HG03565 (cell line): Measurements from ENCODE around the gene EXOC6.
"Not testable (repeated sequence)": the region's sequence is repeated elsewhere in the genome, so short reads cannot be mapped to it uniquely, and the experiment has no call there.

Source experiments
- ATAC-seq: cut with Tn5 transposase; IDR thresholded peaks from one replicate; pipeline ENCODE4 v1.9.1; 2021; ENCODE audit warnings: mild to moderate bottlenecking, moderate library complexity; ENCODE audit not compliant: unreplicated experiment

EXOC6 gene

GRCh38 chr10:93075369-93076221, 227.3 kb downstream of the EXOC6 start:
- peak; percentile 50 for ATAC-seq

- no peak for ATAC-seq
Measured at GRCh38 chr10:93076871-93077270, 228.6 kb downstream of the EXOC6 start.

GRCh38 chr10:93077860-93078337, 229.6 kb downstream of the EXOC6 start:
- no peak for ATAC-seq

GRCh38 chr10:93079663-93080349, 231.5 kb downstream of the EXOC6 start:
- ATAC-seq: no peak

- ATAC-seq: no peak
Measured at GRCh38 chr10:93080350-93081046, 232.2 kb downstream of the EXOC6 start.

GRCh38 chr10:93081318-93081717, 233.0 kb downstream of the EXOC6 start:
- no peak for ATAC-seq

- no peak for ATAC-seq
Measured at GRCh38 chr10:93081834-93082233, 233.5 kb downstream of the EXOC6 start.

- ATAC-seq: no peak
Measured at GRCh38 chr10:93083743-93084539, 235.6 kb downstream of the EXOC6 start.

- ATAC-seq: no peak
Measured at GRCh38 chr10:93085272-93085859, 237.0 kb downstream of the EXOC6 start.

GRCh38 chr10:93086289-93086688, 238.0 kb downstream of the EXOC6 start:
- ATAC-seq: no peak

GRCh38 chr10:93087846-93088245, 239.5 kb downstream of the EXOC6 start:
- ATAC-seq: no peak

GRCh38 chr10:93088466-93088865, 240.1 kb downstream of the EXOC6 start:
- ATAC-seq: no peak

GRCh38 chr10:93090619-93091018, 242.3 kb downstream of the EXOC6 start:
- ATAC-seq: no peak

- no peak for ATAC-seq
Measured at GRCh38 chr10:93091960-93092359, 243.6 kb downstream of the EXOC6 start.

- ATAC-seq: no peak
Measured at GRCh38 chr10:93095225-93095624, 246.9 kb downstream of the EXOC6 start.

- ATAC-seq: no peak
Measured at GRCh38 chr10:93096901-93097300, 248.6 kb downstream of the EXOC6 start.

GRCh38 chr10:93097386-93097785, 249.1 kb downstream of the EXOC6 start:
- ATAC-seq: no peak

GRCh38 chr10:93098816-93099215, 250.5 kb downstream of the EXOC6 start:
- no peak for ATAC-seq

- no peak for ATAC-seq
Measured at GRCh38 chr10:93099670-93100069, 251.3 kb downstream of the EXOC6 start.

- ATAC-seq: not testable (repeated sequence)
Measured at GRCh38 chr10:93101148-93101547, 252.8 kb downstream of the EXOC6 start.
